H1 (cell line): ENCODE measurements around the gene SUSD6. TPM values are rescaled to one million over a fixed set of nuclear protein-coding genes. Genes with fewer than 3 reads are reported as not detected.
A peak's percentile ranks its signal among the peaks of the same experiment; 100 is the strongest.

Experiments used
- CTCF ChIA-PET: fragments of 300-600 bp; sonication (Branson Sonifier 250); formaldehyde crosslinking; loops from one replicate; lab custom pipeline; 2021; ENCODE audit not compliant: partially characterized antibody; lab: Charles Lee
- POLR2A ChIA-PET: fragments of 300-600 bp; sonication (Branson Sonifier 250); formaldehyde crosslinking; loops from one replicate; lab custom pipeline; 2021; ENCODE audit warnings: inconsistent platforms; ENCODE audit not compliant: partially characterized antibody; lab: Charles Lee
- DNase-seq, 2 experiments: peaks; one replicate each; pipeline versions ENCODE4 v3.0.0 to v3.0.0-alpha.2; 2010 to 2022; ENCODE audit warnings: low spot score in 2 of 2, low read depth in 1 of 2, mixed read lengths in 1 of 2
- FAIRE-seq: peaks from 2 replicates; lab custom pipeline; 2011; peaks lifted over from hg19 to GRCh38; lab: Jason Lieb, UNC
- H2AFZ ChIP-seq: 2 replicates; pipeline ENCODE4 v1.8.1; 2012; ENCODE audit warnings: low read length, inconsistent platforms
- H2AK5ac ChIP-seq: 2 replicates; pipeline ENCODE4 v1.6.1; 2013; ENCODE audit warnings: low read depth, low read length
- H2BK120ac ChIP-seq: replicated peaks from 2 replicates; pipeline ENCODE3; 2013; ENCODE audit warnings: low read depth, low read length, inconsistent platforms
- H2BK12ac ChIP-seq: 2 replicates; pipeline ENCODE4 v1.6.1; 2013; ENCODE audit warnings: low read depth, low read length
- H2BK15ac ChIP-seq: 2 replicates; pipeline ENCODE4 v1.6.1; 2013; ENCODE audit warnings: low read length
- H2BK20ac ChIP-seq: 2 replicates; pipeline ENCODE4 v1.6.1; 2013; ENCODE audit warnings: low read length
- H2BK5ac ChIP-seq: 2 replicates; pipeline ENCODE4 v1.6.1; 2013; ENCODE audit warnings: low read depth, low read length
- H3K14ac ChIP-seq: 2 replicates; pipeline ENCODE4 v1.6.1; 2013; ENCODE audit warnings: inconsistent platforms; ENCODE audit not compliant: insufficient read length
- H3K18ac ChIP-seq: 2 replicates; pipeline ENCODE4 v1.6.1; 2013; ENCODE audit warnings: low read length; ENCODE audit errors: extremely low read depth
- H3K23ac ChIP-seq: 2 replicates; pipeline ENCODE4 v1.6.1; 2013; ENCODE audit warnings: inconsistent platforms; ENCODE audit not compliant: insufficient read length
- H3K23me2 ChIP-seq: 2 replicates; pipeline ENCODE4 v1.6.1; 2013; ENCODE audit warnings: low read depth, low read length
- H3K27ac ChIP-seq: 2 replicates; pipeline ENCODE4 v1.6.1; 2011; ENCODE audit warnings: low read depth, low read length, inconsistent platforms
- H3K27me3 ChIP-seq, 4 experiments: replicated peaks in 1 of 4; 1 replicate in 1 of 4; 2 replicates in 3 of 4; pipeline versions ENCODE4 v1.6.1 to v1.8.1; 2011 to 2013; ENCODE audit warnings: low read length in 3 of 4, mild to moderate bottlenecking in 3 of 4, inconsistent platforms in 2 of 4, mixed read lengths in 2 of 4, moderate library complexity in 1 of 4; ENCODE audit not compliant: control insufficient read depth in 3 of 4, insufficient read depth in 3 of 4; ENCODE audit errors: extremely low read depth in 1 of 4
- H3K36me3 ChIP-seq, 4 experiments: 2 replicates each; pipeline versions ENCODE4 v1.6.1 to v1.8.1; 2011 to 2013; ENCODE audit warnings: mild to moderate bottlenecking in 4 of 4, low read length in 3 of 4, moderate library complexity in 2 of 4, control low read depth in 1 of 4, inconsistent platforms in 1 of 4; ENCODE audit not compliant: insufficient read depth in 4 of 4, control insufficient read depth in 2 of 4
- H3K4ac ChIP-seq: replicated peaks from 2 replicates; pipeline ENCODE3; 2013; ENCODE audit warnings: low read length, low read depth, mixed read lengths, inconsistent platforms; ENCODE audit not compliant: insufficient read length
- H3K4me1 ChIP-seq, 4 experiments: replicated peaks in 1 of 4; 1 replicate in 1 of 4; 2 replicates in 3 of 4; pipeline versions ENCODE4 v1.6.1 to v1.8.1; 2011 to 2013; ENCODE audit warnings: low read length in 3 of 4, inconsistent platforms in 2 of 4, mixed read lengths in 1 of 4; ENCODE audit not compliant: insufficient read depth in 4 of 4, control insufficient read depth in 3 of 4
- H3K4me2 ChIP-seq, 2 experiments: 2 replicates each; pipeline versions ENCODE4 v1.6.1 to v1.8.1; 2011 to 2013; ENCODE audit warnings: low read depth in 2 of 2, low read length in 2 of 2, control low read depth in 1 of 2, inconsistent platforms in 1 of 2, mild to moderate bottlenecking in 1 of 2; ENCODE audit not compliant: insufficient read depth in 1 of 2
- H3K4me3 ChIP-seq, 4 experiments: fragments of 200-600, 300-600 bp in 1 of 4; sonication (generic), shearing (Covaris generic), sonication (Bioruptor Twin) in 1 of 4; 2 replicates each; pipeline versions ENCODE4 v1.5.1 to v1.8.1; 2011 to 2016; ENCODE audit warnings: low read length in 4 of 4, low read depth in 3 of 4, control low read depth in 2 of 4, inconsistent platforms in 2 of 4, mild to moderate bottlenecking in 2 of 4, mixed read lengths in 1 of 4, moderate library complexity in 1 of 4; ENCODE audit not compliant: insufficient read depth in 2 of 4; ENCODE audit errors: extremely low read depth in 1 of 4
- H3K56ac ChIP-seq: replicated peaks from 2 replicates; pipeline ENCODE3; 2013; ENCODE audit warnings: low read depth, mild to moderate bottlenecking, mixed read lengths, low read length, inconsistent platforms; ENCODE audit not compliant: insufficient read length
- H3K79me1 ChIP-seq: 2 replicates; pipeline ENCODE4 v1.6.1; 2013; ENCODE audit warnings: low read depth, low read length, control low read depth
- H3K79me2 ChIP-seq, 2 experiments: 2 replicates each; pipeline versions ENCODE4 v1.6.1 to v1.8.1; 2012 to 2013; ENCODE audit warnings: low read length in 2 of 2, mild to moderate bottlenecking in 2 of 2, inconsistent platforms in 1 of 2; ENCODE audit not compliant: insufficient read depth in 2 of 2, control insufficient read depth in 1 of 2
- H3K9ac ChIP-seq, 4 experiments: replicated peaks in 1 of 4; 1 replicate in 1 of 4; 2 replicates in 3 of 4; pipeline versions ENCODE4 v1.6.1 to v1.8.1; 2011 to 2013; ENCODE audit warnings: low read depth in 3 of 4, low read length in 3 of 4, control low read depth in 2 of 4, mild to moderate bottlenecking in 2 of 4, moderate library complexity in 2 of 4, inconsistent platforms in 1 of 4; ENCODE audit errors: extremely low read depth in 1 of 4
- H3K9me3 ChIP-seq, 2 experiments: 2 replicates each; pipeline versions ENCODE4 v1.6.1 to v1.8.1; 2012 to 2013; ENCODE audit warnings: mild to moderate bottlenecking in 2 of 2, moderate library complexity in 2 of 2, control low read depth in 1 of 2, inconsistent platforms in 1 of 2, low read depth in 1 of 2, low read length in 1 of 2, mixed read lengths in 1 of 2; ENCODE audit not compliant: insufficient read depth in 2 of 2
- H4K20me1 ChIP-seq, 2 experiments: replicated peaks in 1 of 2; 2 replicates each; pipeline versions ENCODE3 to v1.8.1; 2011 to 2013; ENCODE audit warnings: inconsistent platforms in 2 of 2, low read length in 2 of 2, mild to moderate bottlenecking in 1 of 2; ENCODE audit not compliant: insufficient read depth in 2 of 2, control insufficient read depth in 1 of 2
- H4K5ac ChIP-seq: 2 replicates; pipeline ENCODE4 v1.6.1; 2013; ENCODE audit warnings: low read length, low read depth, mixed read lengths, inconsistent platforms; ENCODE audit not compliant: insufficient read length
- H4K8ac ChIP-seq: 2 replicates; pipeline ENCODE4 v1.8.0; 2013; ENCODE audit warnings: mild to moderate bottlenecking, moderate library complexity, low read length, inconsistent platforms; ENCODE audit not compliant: insufficient read depth; ENCODE audit errors: extremely low read depth
- H4K91ac ChIP-seq: replicated peaks from 2 replicates; pipeline ENCODE3; 2013; ENCODE audit warnings: low read length, mixed read lengths, inconsistent platforms; ENCODE audit not compliant: insufficient read length
- ASH2L ChIP-seq: fragments of 200-600, 300-600 bp; sonication (generic); IDR thresholded peaks from one replicate; pipeline ENCODE4 v1.7.1; 2017; ENCODE audit warnings: low read length
- CEBPB ChIP-seq: IDR thresholded peaks from 2 replicates; pipeline ENCODE4 v1.6.1; 2012; ENCODE audit warnings: low read depth, low read length
- EGR1 ChIP-seq: IDR thresholded peaks from 2 replicates; pipeline ENCODE4 v1.6.1; 2011; ENCODE audit warnings: low read depth, low read length, borderline replicate concordance
- WGBS, 2 experiments: shearing (Covaris generic) in 1 of 2; methylation state at CpG; one replicate each; pipeline versions ENCODE4 v1.1.6 to v1.1.7; 2013 to 2015; ENCODE audit warnings: low lambda C conversion rate in 2 of 2, mixed read lengths in 2 of 2, inconsistent platforms in 1 of 2, low coverage in 1 of 2, missing lambda C conversion rate in 1 of 2; ENCODE audit not compliant: insufficient replicate concordance in 2 of 2, insufficient coverage in 1 of 2, insufficient read length in 1 of 2; ENCODE audit errors: extremely low coverage in 1 of 2, missing lambda C conversion rate in 1 of 2; 5-methylcytosine and 5-hydroxymethylcytosine counted together
- polyA plus RNA-seq, 7 experiments: library from polyadenylated mRNA; depleted of rRNA in 3 of 7; stranded (reverse) in 5 of 7; unstranded in 2 of 7; fragments of >200 nt in 5 of 7; fragments of 200-250 nt in 2 of 7; gene quantifications; 1 replicate in 5 of 7; 2 replicates in 1 of 7; 4 replicates in 1 of 7; pipeline versions ENCODE4 v1.2.1 to v1.2.3, GENCODE V29; 2011 to 2013; ENCODE audit warnings: missing spikeins in 2 of 7, mixed read lengths in 2 of 7
- total RNA-seq: library from RNA; stranded (reverse); fragmentation: NEBNext Ultra II Directional; extraction: Animal tissue kit (Norgen Biotek cat#: 25700); gene quantifications from 2 replicates; pipeline ENCODE4 v1.2.1, GENCODE V29; 2021

SUSD6 gene
- total and polyA plus RNA-seq, 2 of the 8 experiments (the other 6 are each of a cell fraction or from before 2014, with no cell fraction given), result 3.0 to 3.8 TPM

DNA sequence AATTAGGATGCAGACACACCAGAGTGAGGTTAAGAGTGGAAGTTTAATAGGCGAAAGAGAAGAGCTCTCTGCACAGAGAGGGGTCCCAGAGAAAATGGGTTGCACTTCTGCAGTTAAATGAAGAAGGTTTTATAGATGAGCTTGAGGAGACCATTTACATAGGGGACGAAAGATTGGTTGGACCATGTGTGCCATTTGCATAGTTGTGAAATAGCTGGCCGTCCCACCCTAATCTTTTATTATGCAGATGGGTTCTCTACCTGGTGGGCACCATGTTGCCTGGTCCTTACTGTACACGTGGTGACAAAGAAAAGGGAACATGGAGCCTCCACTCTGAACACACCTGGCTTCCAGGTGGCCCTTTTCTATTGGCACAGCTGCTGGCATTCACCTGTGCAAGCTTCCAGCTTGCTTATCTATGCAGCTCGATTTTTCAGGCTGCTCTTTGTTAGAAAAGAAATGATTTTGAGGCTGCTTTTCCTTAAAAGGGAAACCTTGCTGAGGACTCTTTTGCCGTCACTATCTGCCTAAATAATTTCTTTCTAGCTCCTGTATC, 88.4 kb downstream of the SUSD6 start:
- Histone ChIP-seq H3K79me2 (no peaks in the 10 kb centered on the region), H3K27me3 (no peaks in the 10 kb centered on the region), H4K20me1 (no peaks in the 10 kb centered on the region), H3K9me3 (no peaks in the 10 kb centered on the region), H2BK12ac (no peak overlapping the region), H3K4ac (no peak overlapping the region), H3K18ac (no peak overlapping the region), H3K9ac (no peak overlapping the region), H3K36me3 (no peaks in the 10 kb centered on the region), H4K8ac (no peak overlapping the region), H2AFZ (no peak overlapping the region), H3K4me2 (no peak overlapping the region), H3K4me1 (peaks cover 3 to 17% (median 12%) of the 10 kb centered on the region in 4 experiments; a peak in 5 of 7 replicates), H3K23me2 (no peaks in the 10 kb centered on the region), H3K23ac (no peak overlapping the region), H3K4me3 (no peak overlapping the region), H2BK120ac (no peak overlapping the region), H2BK15ac (no peak overlapping the region), H2AK5ac (no peak overlapping the region), H3K56ac (no peak overlapping the region), H2BK20ac (no peak overlapping the region), H3K27ac (no peak overlapping the region), H3K79me1 (no peaks in the 10 kb centered on the region), H2BK5ac (no peak overlapping the region), H3K14ac (no peak overlapping the region), H4K91ac (no peak overlapping the region), H4K5ac (no peak overlapping the region)
- FAIRE-seq, result no peak
- DNase-seq, result no peak
- no peak for TF ChIP-seq EGR1
- peak; percentile 56 for TF ChIP-seq CEBPB
- TF ChIP-seq ASH2L, result no peak
- ChIA-PET POLR2A (interaction anchor here (0.6 kb wide), 1 partner anchor 1467 kb away, joined by 3 read pairs; no protein-coding TSS in a partner anchor), CTCF (interaction anchor here (0.8 to 2.7 kb wide), 7 partner anchors 9 to 120 kb away, joined by 3 to 12 read pairs (median 4); no protein-coding TSS in a partner anchor)
- 85% methylated on average over 6 of the region's 6 CpGs; no CpG with 5 or more reads in 1 of the 2 experiments for WGBS, 2 experiments
